SK-N-SH (cell line): ENCODE measurements around the gene ETAA1. TPM values are rescaled to one million over a fixed set of nuclear protein-coding genes. Genes with fewer than 3 reads are reported as not detected.

Source experiments
- CTCF ChIA-PET: fragments of 300-600, 350-600 bp; formaldehyde crosslinking; extraction: SDS; loops from one replicate; lab custom pipeline; 2021; lab: Yijun Ruan, JAX
- POLR2A ChIA-PET: fragments of 350-600 bp; sonication (Branson Sonifier 250); formaldehyde crosslinking; extraction: SDS; loops from one replicate; lab custom pipeline; 2020; ENCODE audit warnings: antibody characterized with exemption, inconsistent platforms; lab: Yijun Ruan, JAX
- DNase-seq: peaks from one replicate; pipeline ENCODE4 v3.0.0; 2012
- H2AFZ ChIP-seq: fragments of 200-600 bp; sonication (generic); 2 replicates; pipeline ENCODE4 v1.8.1; 2016; ENCODE audit warnings: antibody characterized with exemption, mild to moderate bottlenecking, low read depth
- H3F3A ChIP-seq: fragments of 200-600 bp; sonication (generic); replicated peaks from 2 replicates; pipeline ENCODE3; 2016; ENCODE audit warnings: antibody characterized with exemption, mild to moderate bottlenecking; ENCODE audit not compliant: insufficient read depth
- H3K27ac ChIP-seq, 2 experiments: fragments of 200-500 bp in 1 of 2; fragments of 200-600 bp in 1 of 2; sonication (Bioruptor generic) in 1 of 2; sonication (generic), shearing (Covaris generic) in 1 of 2; 2 replicates each; pipeline versions ENCODE4 v1.5.1 to v1.6.1; 2014 to 2016; ENCODE audit warnings: low read depth in 2 of 2, inconsistent platforms in 1 of 2, low read length in 1 of 2, mild to moderate bottlenecking in 1 of 2, mixed read lengths in 1 of 2
- H3K27me3 ChIP-seq: fragments of 200-600 bp; sonication (generic), shearing (Covaris generic); 2 replicates; pipeline ENCODE4 v1.6.1; 2016; ENCODE audit warnings: mixed run types; ENCODE audit not compliant: insufficient read depth
- H3K36me3 ChIP-seq, 2 experiments: fragments of 200-500 bp in 1 of 2; fragments of 200-600 bp in 1 of 2; sonication (Bioruptor generic) in 1 of 2; sonication (generic) in 1 of 2; replicated peaks in 1 of 2; 2 replicates each; pipeline versions ENCODE3 to v1.5.1; 2014 to 2016; ENCODE audit warnings: low read length in 1 of 2, mild to moderate bottlenecking in 1 of 2; ENCODE audit not compliant: insufficient read depth in 2 of 2, control insufficient read depth in 1 of 2
- H3K4me1 ChIP-seq, 2 experiments: fragments of 200-500 bp in 1 of 2; fragments of 200-600 bp in 1 of 2; sonication (Bioruptor generic) in 1 of 2; sonication (generic), shearing (Covaris generic) in 1 of 2; 2 replicates each; pipeline versions ENCODE4 v1.5.1 to v1.6.1; 2014 to 2016; ENCODE audit warnings: low read depth in 1 of 2, low read length in 1 of 2, mixed run types in 1 of 2; ENCODE audit not compliant: insufficient read depth in 2 of 2, control insufficient read depth in 1 of 2
- H3K4me2 ChIP-seq: fragments of 200-600 bp; sonication (generic), shearing (Covaris generic); 2 replicates; pipeline ENCODE4 v1.6.1; 2017; ENCODE audit warnings: mixed run types
- H3K4me3 ChIP-seq, 2 experiments: fragments of 200-500 bp in 1 of 2; fragments of 200-600 bp in 1 of 2; sonication (Bioruptor generic) in 1 of 2; sonication (generic), shearing (Covaris generic) in 1 of 2; 2 replicates each; pipeline versions ENCODE4 v1.5.1 to v1.8.1; 2014 to 2016; ENCODE audit warnings: low read depth in 2 of 2, inconsistent platforms in 1 of 2, low read length in 1 of 2, mild to moderate bottlenecking in 1 of 2, mixed read lengths in 1 of 2, moderate library complexity in 1 of 2
- H3K79me2 ChIP-seq: fragments of 200-600 bp; sonication (generic); 2 replicates; pipeline ENCODE4 v1.8.1; 2017; ENCODE audit warnings: mild to moderate bottlenecking; ENCODE audit not compliant: insufficient read depth
- H3K9ac ChIP-seq: fragments of 200-600 bp; sonication (generic); 2 replicates; pipeline ENCODE4 v1.6.1; 2017; ENCODE audit warnings: mixed run types
- H3K9me2 ChIP-seq: fragments of 200-600 bp; sonication (generic); 2 replicates; pipeline ENCODE4 v1.6.1; 2017; ENCODE audit warnings: mixed run types
- H3K9me3 ChIP-seq: fragments of 200-600 bp; sonication (generic); 2 replicates; pipeline ENCODE4 v1.6.1; 2017; ENCODE audit warnings: mixed run types, mild to moderate bottlenecking, moderate library complexity
- H4K20me1 ChIP-seq: fragments of 200-600 bp; sonication (generic); 2 replicates; pipeline ENCODE4 v1.6.1; 2017; ENCODE audit warnings: mild to moderate bottlenecking, mixed run types; ENCODE audit not compliant: insufficient read depth
- EZH2phosphoT487 ChIP-seq: fragments of 200-600 bp; sonication (generic); IDR thresholded peaks from 2 replicates; pipeline ENCODE4 v1.6.1; 2017; ENCODE audit warnings: low read depth, mixed run types, mild to moderate bottlenecking, antibody characterized with exemption, moderate library complexity, borderline replicate concordance
- FOXM1 ChIP-seq: IDR thresholded peaks from 2 replicates; pipeline ENCODE4 v1.4.0; 2012; ENCODE audit warnings: low read depth, mild to moderate bottlenecking
- GABPA ChIP-seq: IDR thresholded peaks from 2 replicates; pipeline ENCODE4 v1.4.0; 2012; ENCODE audit warnings: low read depth, mild to moderate bottlenecking
- GATA2 ChIP-seq: sonication (generic); formaldehyde crosslinking; IDR thresholded peaks from 2 replicates; pipeline ENCODE4 v1.5.0; 2020; ENCODE audit warnings: mild to moderate bottlenecking, missing genetic modification reagents
- JUND ChIP-seq: IDR thresholded peaks from 2 replicates; pipeline ENCODE4 v1.4.0; 2012
- MEF2A ChIP-seq: IDR thresholded peaks from 2 replicates; pipeline ENCODE4 v1.4.0; 2012; ENCODE audit warnings: low read depth, borderline replicate concordance
- MXI1 ChIP-seq: IDR thresholded peaks from 2 replicates; pipeline ENCODE4 v1.6.1; 2012; ENCODE audit warnings: mild to moderate bottlenecking, low read depth, low read length, improper control_type of control experiment
- NFIC ChIP-seq: IDR thresholded peaks from 2 replicates; pipeline ENCODE4 v1.4.0; 2012; ENCODE audit warnings: borderline replicate concordance
- RFX5 ChIP-seq: IDR thresholded peaks from 2 replicates; pipeline ENCODE4 v1.6.1; 2012; ENCODE audit warnings: mild to moderate bottlenecking, improper control_type of control experiment, low read length
- TAF1 ChIP-seq: IDR thresholded peaks from 2 replicates; pipeline ENCODE4 v1.6.1; 2012; ENCODE audit warnings: low read depth, mild to moderate bottlenecking, low read length, moderate library complexity, borderline replicate concordance
- TCF12 ChIP-seq: IDR thresholded peaks from 2 replicates; pipeline ENCODE4 v1.4.0; 2012
- TEAD4 ChIP-seq: IDR thresholded peaks from 2 replicates; pipeline ENCODE4 v1.4.0; 2012; ENCODE audit warnings: mild to moderate bottlenecking, borderline replicate concordance; ENCODE audit not compliant: insufficient read depth
- YY1 ChIP-seq: IDR thresholded peaks from 2 replicates; pipeline ENCODE4 v1.4.0; 2012; ENCODE audit warnings: low read depth, mild to moderate bottlenecking
- WGBS: methylation state at CpG from one replicate; pipeline ENCODE4 v1.1.6; 2017; ENCODE audit warnings: low lambda C conversion rate; 5-methylcytosine and 5-hydroxymethylcytosine counted together
- polyA plus RNA-seq, 3 experiments: library from polyadenylated mRNA; depleted of rRNA; stranded (reverse); fragments of >200 nt; gene quantifications; 2 replicates each; pipeline ENCODE4 v1.2.3, GENCODE V29; 2012
- TF ChIP-seq, protein P1 (sequence below): fragments of 200-600 bp; sonication (generic); IDR thresholded peaks from 2 replicates; pipeline ENCODE4 v1.6.1; 2017; ENCODE audit warnings: antibody characterized with exemption, mild to moderate bottlenecking, moderate library complexity
- TF ChIP-seq, protein P2 (sequence below): IDR thresholded peaks from 2 replicates; pipeline ENCODE4 v1.4.0; 2012; ENCODE audit warnings: low read depth, borderline replicate concordance
- TF ChIP-seq, protein P3 (sequence below): IDR thresholded peaks from 2 replicates; pipeline ENCODE4 v1.4.0; 2012; ENCODE audit warnings: low read depth, borderline replicate concordance
- TF ChIP-seq, protein P4 (sequence below): IDR thresholded peaks from 2 replicates; pipeline ENCODE4 v1.6.1; 2012; ENCODE audit warnings: mild to moderate bottlenecking, low read depth, low read length, moderate library complexity
- TF ChIP-seq, protein P5 (sequence below): IDR thresholded peaks from 2 replicates; pipeline ENCODE4; 2012
- TF ChIP-seq, protein P6 (sequence below): IDR thresholded peaks from 2 replicates; pipeline ENCODE4 v1.4.0; 2012; ENCODE audit warnings: low read depth

Gene ETAA1
- polyA plus RNA-seq, 1 of the 3 experiments (the other 2 are of a cell fraction): 6.8 TPM

DNA sequence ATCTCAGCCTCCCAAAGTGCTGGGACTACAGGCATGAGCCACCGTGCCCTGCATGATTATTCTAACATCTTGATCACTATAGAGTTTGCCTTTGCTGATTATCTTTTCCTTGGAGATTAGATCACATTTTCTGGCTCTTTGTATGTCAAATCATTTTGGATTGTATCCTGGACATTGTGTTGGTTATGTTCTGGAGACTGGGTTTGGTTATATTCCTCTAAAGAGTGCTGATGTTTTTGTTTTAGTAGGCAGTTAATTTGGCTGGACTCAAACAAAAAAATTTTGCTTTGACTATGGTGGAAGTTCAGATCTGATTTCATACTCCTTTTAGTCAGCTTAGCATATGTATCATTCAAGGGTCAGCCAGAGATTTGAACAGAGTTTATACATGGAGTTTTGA lies 26.4 kb downstream of the ETAA1 start:
- no peak overlapping the region for H3K4me3 ChIP-seq
- H3K9me3 ChIP-seq: peaks cover 9% of the 10 kb centered on the region; the same call in 1 of the 2 replicates
- POLR2A ChIA-PET: no interaction called here
- H3K9me2 ChIP-seq: no peaks in the 10 kb centered on the region
- H3K9ac ChIP-seq: no peak overlapping the region
- no peaks in the 10 kb centered on the region for H3K36me3 ChIP-seq
- WGBS: 53% methylated on average over 1 of the region's 1 CpG
- H3F3A ChIP-seq: no peaks in the 10 kb centered on the region
- DNase-seq: no peak
- H3K79me2 ChIP-seq: no peaks in the 10 kb centered on the region
- no peaks in the 10 kb centered on the region for H4K20me1 ChIP-seq
- CTCF ChIA-PET: no interaction called here
- no peak overlapping the region for H2AFZ ChIP-seq
- no peak overlapping the region for H3K4me2 ChIP-seq
- H3K4me1 ChIP-seq: no peaks in the 10 kb centered on the region
- no peak overlapping the region for H3K27ac ChIP-seq
- TF ChIP-seq, protein P1, sequence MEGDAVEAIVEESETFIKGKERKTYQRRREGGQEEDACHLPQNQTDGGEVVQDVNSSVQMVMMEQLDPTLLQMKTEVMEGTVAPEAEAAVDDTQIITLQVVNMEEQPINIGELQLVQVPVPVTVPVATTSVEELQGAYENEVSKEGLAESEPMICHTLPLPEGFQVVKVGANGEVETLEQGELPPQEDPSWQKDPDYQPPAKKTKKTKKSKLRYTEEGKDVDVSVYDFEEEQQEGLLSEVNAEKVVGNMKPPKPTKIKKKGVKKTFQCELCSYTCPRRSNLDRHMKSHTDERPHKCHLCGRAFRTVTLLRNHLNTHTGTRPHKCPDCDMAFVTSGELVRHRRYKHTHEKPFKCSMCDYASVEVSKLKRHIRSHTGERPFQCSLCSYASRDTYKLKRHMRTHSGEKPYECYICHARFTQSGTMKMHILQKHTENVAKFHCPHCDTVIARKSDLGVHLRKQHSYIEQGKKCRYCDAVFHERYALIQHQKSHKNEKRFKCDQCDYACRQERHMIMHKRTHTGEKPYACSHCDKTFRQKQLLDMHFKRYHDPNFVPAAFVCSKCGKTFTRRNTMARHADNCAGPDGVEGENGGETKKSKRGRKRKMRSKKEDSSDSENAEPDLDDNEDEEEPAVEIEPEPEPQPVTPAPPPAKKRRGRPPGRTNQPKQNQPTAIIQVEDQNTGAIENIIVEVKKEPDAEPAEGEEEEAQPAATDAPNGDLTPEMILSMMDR: no peak
- TF ChIP-seq, protein P2, sequence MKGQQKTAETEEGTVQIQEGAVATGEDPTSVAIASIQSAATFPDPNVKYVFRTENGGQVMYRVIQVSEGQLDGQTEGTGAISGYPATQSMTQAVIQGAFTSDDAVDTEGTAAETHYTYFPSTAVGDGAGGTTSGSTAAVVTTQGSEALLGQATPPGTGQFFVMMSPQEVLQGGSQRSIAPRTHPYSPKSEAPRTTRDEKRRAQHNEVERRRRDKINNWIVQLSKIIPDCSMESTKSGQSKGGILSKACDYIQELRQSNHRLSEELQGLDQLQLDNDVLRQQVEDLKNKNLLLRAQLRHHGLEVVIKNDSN: no peak
- H3K27me3 ChIP-seq: no peaks in the 10 kb centered on the region

DNA sequence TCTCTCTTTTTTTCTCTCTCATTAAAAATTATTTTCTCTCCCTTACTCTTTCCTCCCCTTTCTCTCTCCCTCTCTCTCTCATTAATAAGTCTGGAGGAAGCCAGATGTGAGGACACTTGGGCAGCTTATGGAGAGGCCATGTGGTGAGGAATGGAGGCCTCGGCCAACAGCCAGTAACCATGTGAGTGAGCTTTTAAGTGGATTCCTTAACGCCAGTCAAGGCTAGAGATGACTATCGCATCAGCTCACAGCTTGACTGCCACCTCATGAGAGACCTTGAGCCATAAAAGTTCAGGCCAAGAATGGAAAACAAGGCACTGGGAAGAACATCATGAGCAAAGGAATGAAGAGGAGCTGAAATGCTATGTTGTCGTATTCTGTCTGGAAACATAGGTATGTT lies 39.1 kb downstream of the ETAA1 start:
- Histone ChIP-seq H3K4me2 (no peak overlapping the region), H3K9ac (no peak overlapping the region), H3K27ac (no peak overlapping the region), H3K27me3 (no peaks in the 10 kb centered on the region), H3K9me2 (no peaks in the 10 kb centered on the region), H3K4me3 (no peak overlapping the region), H3K36me3 (no peaks in the 10 kb centered on the region), H2AFZ (no peak overlapping the region), H3K9me3 (no peaks in the 10 kb centered on the region; the same call in 1 of the 2 replicates), H3K4me1 (no peaks in the 10 kb centered on the region), H3F3A (no peaks in the 10 kb centered on the region), H3K79me2 (no peaks in the 10 kb centered on the region), H4K20me1 (no peaks in the 10 kb centered on the region)
- ChIA-PET CTCF (no interaction called here), POLR2A (no interaction called here)
- no peak for DNase-seq
- 80% methylated on average over 4 of the region's 4 CpGs for WGBS
- TF ChIP-seq TEAD4 (no peak), NFIC (no peak), EZH2phosphoT487 (no peak), YY1 (no peak), RFX5 (no peak), FOXM1 (no peak), MXI1 (no peak), GABPA (no peak), GATA2 (CRISPR knock-in tag) (no peak), JUND (no peak), TCF12 (no peak), MEF2A (no peak), TAF1 (no peak)
- TF ChIP-seq, protein P3, sequence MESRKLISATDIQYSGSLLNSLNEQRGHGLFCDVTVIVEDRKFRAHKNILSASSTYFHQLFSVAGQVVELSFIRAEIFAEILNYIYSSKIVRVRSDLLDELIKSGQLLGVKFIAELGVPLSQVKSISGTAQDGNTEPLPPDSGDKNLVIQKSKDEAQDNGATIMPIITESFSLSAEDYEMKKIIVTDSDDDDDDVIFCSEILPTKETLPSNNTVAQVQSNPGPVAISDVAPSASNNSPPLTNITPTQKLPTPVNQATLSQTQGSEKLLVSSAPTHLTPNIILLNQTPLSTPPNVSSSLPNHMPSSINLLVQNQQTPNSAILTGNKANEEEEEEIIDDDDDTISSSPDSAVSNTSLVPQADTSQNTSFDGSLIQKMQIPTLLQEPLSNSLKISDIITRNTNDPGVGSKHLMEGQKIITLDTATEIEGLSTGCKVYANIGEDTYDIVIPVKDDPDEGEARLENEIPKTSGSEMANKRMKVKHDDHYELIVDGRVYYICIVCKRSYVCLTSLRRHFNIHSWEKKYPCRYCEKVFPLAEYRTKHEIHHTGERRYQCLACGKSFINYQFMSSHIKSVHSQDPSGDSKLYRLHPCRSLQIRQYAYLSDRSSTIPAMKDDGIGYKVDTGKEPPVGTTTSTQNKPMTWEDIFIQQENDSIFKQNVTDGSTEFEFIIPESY: no peak
- TF ChIP-seq, protein P4, sequence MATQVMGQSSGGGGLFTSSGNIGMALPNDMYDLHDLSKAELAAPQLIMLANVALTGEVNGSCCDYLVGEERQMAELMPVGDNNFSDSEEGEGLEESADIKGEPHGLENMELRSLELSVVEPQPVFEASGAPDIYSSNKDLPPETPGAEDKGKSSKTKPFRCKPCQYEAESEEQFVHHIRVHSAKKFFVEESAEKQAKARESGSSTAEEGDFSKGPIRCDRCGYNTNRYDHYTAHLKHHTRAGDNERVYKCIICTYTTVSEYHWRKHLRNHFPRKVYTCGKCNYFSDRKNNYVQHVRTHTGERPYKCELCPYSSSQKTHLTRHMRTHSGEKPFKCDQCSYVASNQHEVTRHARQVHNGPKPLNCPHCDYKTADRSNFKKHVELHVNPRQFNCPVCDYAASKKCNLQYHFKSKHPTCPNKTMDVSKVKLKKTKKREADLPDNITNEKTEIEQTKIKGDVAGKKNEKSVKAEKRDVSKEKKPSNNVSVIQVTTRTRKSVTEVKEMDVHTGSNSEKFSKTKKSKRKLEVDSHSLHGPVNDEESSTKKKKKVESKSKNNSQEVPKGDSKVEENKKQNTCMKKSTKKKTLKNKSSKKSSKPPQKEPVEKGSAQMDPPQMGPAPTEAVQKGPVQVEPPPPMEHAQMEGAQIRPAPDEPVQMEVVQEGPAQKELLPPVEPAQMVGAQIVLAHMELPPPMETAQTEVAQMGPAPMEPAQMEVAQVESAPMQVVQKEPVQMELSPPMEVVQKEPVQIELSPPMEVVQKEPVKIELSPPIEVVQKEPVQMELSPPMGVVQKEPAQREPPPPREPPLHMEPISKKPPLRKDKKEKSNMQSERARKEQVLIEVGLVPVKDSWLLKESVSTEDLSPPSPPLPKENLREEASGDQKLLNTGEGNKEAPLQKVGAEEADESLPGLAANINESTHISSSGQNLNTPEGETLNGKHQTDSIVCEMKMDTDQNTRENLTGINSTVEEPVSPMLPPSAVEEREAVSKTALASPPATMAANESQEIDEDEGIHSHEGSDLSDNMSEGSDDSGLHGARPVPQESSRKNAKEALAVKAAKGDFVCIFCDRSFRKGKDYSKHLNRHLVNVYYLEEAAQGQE: no peak
- TF ChIP-seq, protein P5, sequence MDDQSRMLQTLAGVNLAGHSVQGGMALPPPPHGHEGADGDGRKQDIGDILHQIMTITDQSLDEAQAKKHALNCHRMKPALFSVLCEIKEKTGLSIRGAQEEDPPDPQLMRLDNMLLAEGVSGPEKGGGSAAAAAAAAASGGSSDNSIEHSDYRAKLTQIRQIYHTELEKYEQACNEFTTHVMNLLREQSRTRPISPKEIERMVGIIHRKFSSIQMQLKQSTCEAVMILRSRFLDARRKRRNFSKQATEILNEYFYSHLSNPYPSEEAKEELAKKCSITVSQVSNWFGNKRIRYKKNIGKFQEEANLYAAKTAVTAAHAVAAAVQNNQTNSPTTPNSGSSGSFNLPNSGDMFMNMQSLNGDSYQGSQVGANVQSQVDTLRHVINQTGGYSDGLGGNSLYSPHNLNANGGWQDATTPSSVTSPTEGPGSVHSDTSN: no peak
- TF ChIP-seq, protein P6, sequence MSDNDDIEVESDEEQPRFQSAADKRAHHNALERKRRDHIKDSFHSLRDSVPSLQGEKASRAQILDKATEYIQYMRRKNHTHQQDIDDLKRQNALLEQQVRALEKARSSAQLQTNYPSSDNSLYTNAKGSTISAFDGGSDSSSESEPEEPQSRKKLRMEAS: no peak
